Endothelial cell of umbilical vein (primary cell): ENCODE results near the gene EIF2AK3.

ENCODE experiments used
- CTCF ChIP-seq, 2 donors: IDR thresholded peaks; 1 replicate in 1 of 2; 2 replicates in 1 of 2; pipeline ENCODE4 v1.5.1; 2011; ENCODE audit warnings: low read length in 2 of 2, mild to moderate bottlenecking in 2 of 2, moderate library complexity in 2 of 2, control low read depth in 1 of 2, inconsistent platforms in 1 of 2, low read depth in 1 of 2; ENCODE audit not compliant: insufficient read depth in 1 of 2; ENCODE audit errors: extremely low read depth in 1 of 2
- POLR2A ChIP-seq: IDR thresholded peaks from 2 replicates; pipeline ENCODE4 v1.6.1; 2012; ENCODE audit warnings: low read depth, mild to moderate bottlenecking, control low read depth, low read length

GRCh38 chr2:88620015-88620414 lies 7.2 kb downstream of the EIF2AK3 start:
- TF ChIP-seq CTCF (IDR thresholded peaks at IDR 0.05; ENCODE audit: extremely low read depth in 1 of 2, insufficient read depth in 1 of 2, low read depth in 1 of 2, low read length in 2 of 2) (no peak), POLR2A (no peak)
